Spleen (tissue), 11 donors: Measurements from ENCODE around the gene CBFA2T2. TPM values are rescaled to one million over a fixed set of nuclear protein-coding genes. Genes with fewer than 3 reads are reported as not detected.
"Not testable (repeated sequence)": the region's sequence is repeated elsewhere in the genome, so short reads cannot be mapped to it uniquely, and the experiment has no call there.

Experiments used
- DNase-seq: peaks from one replicate; pipeline ENCODE4 v3.0.0-alpha.2; 2020
- H3K27ac ChIP-seq, 8 donors: fragments of 200-600 bp; sonication (generic) in 7 of 8; 1 replicate in 4 of 8; 2 replicates in 4 of 8; pipeline versions ENCODE4 v1.5.0 to v1.8.0; 2016 to 2021; ENCODE audit warnings: inconsistent platforms in 4 of 8, mild to moderate bottlenecking in 4 of 8, moderate library complexity in 1 of 8
- H3K27me3 ChIP-seq, 7 donors: fragments of 200-600 bp; sonication (generic) in 6 of 7; replicated peaks in 1 of 7; 1 replicate in 4 of 7; 2 replicates in 3 of 7; pipeline versions ENCODE4 v1.5.0 to v1.8.0; 2016 to 2021; ENCODE audit warnings: inconsistent platforms in 3 of 7, mild to moderate bottlenecking in 1 of 7
- H3K36me3 ChIP-seq, 6 donors: fragments of 200-600 bp; sonication (generic) in 5 of 6; 1 replicate in 4 of 6; 2 replicates in 2 of 6; pipeline versions ENCODE4 v1.5.0 to v1.8.0; 2016 to 2021; ENCODE audit warnings: inconsistent platforms in 2 of 6
- H3K4me1 ChIP-seq, 6 donors: fragments of 200-600 bp; sonication (generic) in 5 of 6; 1 replicate in 3 of 6; 2 replicates in 3 of 6; pipeline versions ENCODE4 v1.5.0 to v1.8.0; 2016 to 2021; ENCODE audit warnings: inconsistent platforms in 3 of 6
- H3K4me3 ChIP-seq, 8 donors: fragments of 200-600 bp; sonication (generic) in 7 of 8; 1 replicate in 4 of 8; 2 replicates in 4 of 8; pipeline versions ENCODE4 v1.5.0 to v1.8.0; 2016 to 2021; ENCODE audit warnings: inconsistent platforms in 4 of 8, mild to moderate bottlenecking in 4 of 8, moderate library complexity in 2 of 8
- H3K9me3 ChIP-seq, 8 donors: fragments of 200-600 bp; sonication (generic) in 7 of 8; 1 replicate in 4 of 8; 2 replicates in 4 of 8; pipeline versions ENCODE4 v1.5.0 to v1.8.0; 2016 to 2021; ENCODE audit warnings: inconsistent platforms in 4 of 8
- POLR2A ChIP-seq, 3 donors: fragments of 450-650 bp; IDR thresholded peaks; one replicate each; pipeline ENCODE4 v1.5.1; 2017; ENCODE audit warnings: antibody characterized with exemption in 3 of 3, mild to moderate bottlenecking in 1 of 3
- POLR2AphosphoS5 ChIP-seq, 3 donors: sonication (generic); formaldehyde crosslinking; IDR thresholded peaks; one replicate each; pipeline ENCODE4 v1.5.1; 2017; ENCODE audit warnings: antibody characterized with exemption in 3 of 3
- WGBS, 5 donors: extraction: QIAGEN DNeasy Blood & Tissue Kit in 3 of 5; methylation state at CpG; one replicate each; pipeline versions ENCODE4 v1.1.5 to v1.1.7; 2013 to 2018; 5-methylcytosine and 5-hydroxymethylcytosine counted together
- intact Hi-C: fragments of 100-400 bp; cut with DNase I; formaldehyde crosslinking; loops from one replicate; pipeline ENCODE4 v1.15.0; 2023; ENCODE audit warnings: low total_unique reads
- polyA plus RNA-seq, 3 donors: library from polyadenylated mRNA; stranded (reverse); fragments of 200-250 nt; gene quantifications; one replicate each; pipeline ENCODE4 v1.2.1, GENCODE V29; 2013
- total RNA-seq, 7 donors: library from RNA; depleted of rRNA in 3 of 7; stranded (reverse); fragments of >200 nt in 3 of 7; fragmentation: NEBNext Ultra II Directional in 4 of 7; extraction: Animal tissue kit (Norgen Biotek cat#: 25700) in 4 of 7; gene quantifications; one replicate each; pipeline versions ENCODE4 v1.1.0 to v1.2.1, GENCODE V29; 2016 to 2021
- TF ChIP-seq, protein P1 (sequence below), 11 experiments: fragments of 200-600 bp in 7 of 11; fragments of 450-650 bp in 4 of 11; sonication (generic) in 4 of 11; IDR thresholded peaks in 8 of 11; conservative IDR thresholded peaks in 3 of 11; 1 replicate in 7 of 11; 2 replicates in 4 of 11; pipeline versions ENCODE4 v1.4.0 to v1.8.0; 2016 to 2021; ENCODE audit warnings: antibody characterized with exemption in 11 of 11, inconsistent platforms in 4 of 11, mild to moderate bottlenecking in 1 of 11
- donor health status: healthy with polysubstance abuse.
- donor health status: DM: no; HTN: no; CAD: no; lungs with moderate emphysema.
- donor health status: DM: no; HTN: no; CAD: no.
- donor health status: Bipolar disorder and iron deficiency.
- donor health status: healthy.
- donor health status: DM: no; HTN: no; CAD: no.
- donor health status: DM: yes; HTN: yes; CAD: no.

The CBFA2T2 gene
- total and polyA plus RNA-seq, 10 donors: 3.3 to 25.4 (median 17.8) TPM

DNA sequence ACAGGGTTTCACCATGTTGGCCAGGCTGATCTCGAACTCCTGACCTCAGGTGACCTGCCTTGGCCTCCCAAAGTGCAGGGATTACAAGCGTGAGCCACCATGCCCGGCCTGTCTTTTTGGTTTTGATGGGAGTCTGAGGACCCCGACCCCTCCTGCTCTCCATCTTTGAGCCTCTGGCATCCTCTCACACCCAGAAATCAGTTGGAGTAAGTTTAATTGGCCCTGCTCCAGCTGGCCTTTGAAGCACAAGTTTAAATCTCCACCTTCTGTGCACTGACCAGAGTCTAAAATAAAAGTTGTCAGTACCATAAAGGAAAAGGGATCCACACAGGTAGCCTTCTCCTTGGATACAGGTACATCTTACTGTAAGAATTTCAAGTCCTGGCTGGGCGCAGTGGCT lies 156.3 kb downstream of the CBFA2T2 start:
- Histone ChIP-seq H3K4me3 (no peak overlapping the region), H3K36me3 (peaks cover 0 to 75% (median 33%) of the 10 kb centered on the region in 6 donors), H3K4me1 (peaks cover 0 to 23% (median 8%) of the 10 kb centered on the region in 6 donors), H3K9me3 (no peaks in the 10 kb centered on the region), H3K27ac (no peak overlapping the region), H3K27me3 (no peaks in the 10 kb centered on the region)
- intact Hi-C loops: no loop called here
- WGBS, 5 donors: 89 to 100% (median 95%) methylated on average over 5 of the region's 5 CpGs
- DNase-seq: no peak
- TF ChIP-seq POLR2A (IDR thresholded peaks at IDR 0.05) (no peak), POLR2AphosphoS5 (IDR thresholded peaks at IDR 0.05) (no peak)
- TF ChIP-seq, protein P1, sequence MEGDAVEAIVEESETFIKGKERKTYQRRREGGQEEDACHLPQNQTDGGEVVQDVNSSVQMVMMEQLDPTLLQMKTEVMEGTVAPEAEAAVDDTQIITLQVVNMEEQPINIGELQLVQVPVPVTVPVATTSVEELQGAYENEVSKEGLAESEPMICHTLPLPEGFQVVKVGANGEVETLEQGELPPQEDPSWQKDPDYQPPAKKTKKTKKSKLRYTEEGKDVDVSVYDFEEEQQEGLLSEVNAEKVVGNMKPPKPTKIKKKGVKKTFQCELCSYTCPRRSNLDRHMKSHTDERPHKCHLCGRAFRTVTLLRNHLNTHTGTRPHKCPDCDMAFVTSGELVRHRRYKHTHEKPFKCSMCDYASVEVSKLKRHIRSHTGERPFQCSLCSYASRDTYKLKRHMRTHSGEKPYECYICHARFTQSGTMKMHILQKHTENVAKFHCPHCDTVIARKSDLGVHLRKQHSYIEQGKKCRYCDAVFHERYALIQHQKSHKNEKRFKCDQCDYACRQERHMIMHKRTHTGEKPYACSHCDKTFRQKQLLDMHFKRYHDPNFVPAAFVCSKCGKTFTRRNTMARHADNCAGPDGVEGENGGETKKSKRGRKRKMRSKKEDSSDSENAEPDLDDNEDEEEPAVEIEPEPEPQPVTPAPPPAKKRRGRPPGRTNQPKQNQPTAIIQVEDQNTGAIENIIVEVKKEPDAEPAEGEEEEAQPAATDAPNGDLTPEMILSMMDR (IDR thresholded peaks at IDR 0.05 in 8 of 11, conservative IDR thresholded peaks at IDR 0.05 in 3 of 11): no peak

DNA sequence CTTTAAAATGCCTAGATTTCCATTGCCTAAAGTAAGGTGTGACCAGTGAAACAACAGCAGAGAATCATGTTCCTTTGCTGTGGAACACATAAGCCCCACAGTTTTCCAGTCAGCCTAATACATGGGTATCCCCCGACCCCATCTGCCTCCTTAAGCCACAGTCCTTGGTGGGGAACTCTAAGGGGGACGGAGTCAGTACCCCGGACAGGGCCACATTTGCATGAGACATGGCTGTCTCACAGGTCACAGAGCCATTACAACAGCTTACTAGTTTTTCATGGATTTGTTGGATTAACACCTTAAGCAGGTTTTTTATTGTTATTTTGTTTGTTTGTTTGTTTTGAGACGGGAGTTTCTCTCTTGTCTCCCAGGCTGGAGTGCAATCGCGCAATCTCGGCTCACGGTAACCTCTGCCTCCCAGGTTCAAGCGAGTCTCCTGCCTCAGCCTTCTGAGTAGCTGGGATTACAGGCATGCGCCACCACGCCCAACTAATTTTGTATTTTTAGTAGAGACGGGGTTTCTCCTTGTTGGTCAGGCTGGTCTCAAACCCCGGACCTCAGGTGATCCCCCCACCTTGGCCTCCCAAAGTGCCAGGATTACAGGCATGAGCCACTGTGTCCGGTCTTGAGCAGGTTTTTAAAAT lies 157.2 kb downstream of the CBFA2T2 start:
- intact Hi-C loops, H3K4me3 ChIP-seq, H3K9me3 ChIP-seq, H3K27me3 ChIP-seq, DNase-seq: not testable (repeated sequence)
- Histone ChIP-seq H3K4me1 (peaks cover 0 to 23% (median 8%) of the 10 kb centered on the region in 6 donors), H3K36me3 (peaks cover 0 to 66% (median 27%) of the 10 kb centered on the region in 6 donors), H3K27ac (peak overlapping the region in 1 of 8 donors; percentile 37)
- WGBS, 5 donors: 87 to 95% (median 93%) methylated on average over 14 of the region's 14 CpGs

DNA sequence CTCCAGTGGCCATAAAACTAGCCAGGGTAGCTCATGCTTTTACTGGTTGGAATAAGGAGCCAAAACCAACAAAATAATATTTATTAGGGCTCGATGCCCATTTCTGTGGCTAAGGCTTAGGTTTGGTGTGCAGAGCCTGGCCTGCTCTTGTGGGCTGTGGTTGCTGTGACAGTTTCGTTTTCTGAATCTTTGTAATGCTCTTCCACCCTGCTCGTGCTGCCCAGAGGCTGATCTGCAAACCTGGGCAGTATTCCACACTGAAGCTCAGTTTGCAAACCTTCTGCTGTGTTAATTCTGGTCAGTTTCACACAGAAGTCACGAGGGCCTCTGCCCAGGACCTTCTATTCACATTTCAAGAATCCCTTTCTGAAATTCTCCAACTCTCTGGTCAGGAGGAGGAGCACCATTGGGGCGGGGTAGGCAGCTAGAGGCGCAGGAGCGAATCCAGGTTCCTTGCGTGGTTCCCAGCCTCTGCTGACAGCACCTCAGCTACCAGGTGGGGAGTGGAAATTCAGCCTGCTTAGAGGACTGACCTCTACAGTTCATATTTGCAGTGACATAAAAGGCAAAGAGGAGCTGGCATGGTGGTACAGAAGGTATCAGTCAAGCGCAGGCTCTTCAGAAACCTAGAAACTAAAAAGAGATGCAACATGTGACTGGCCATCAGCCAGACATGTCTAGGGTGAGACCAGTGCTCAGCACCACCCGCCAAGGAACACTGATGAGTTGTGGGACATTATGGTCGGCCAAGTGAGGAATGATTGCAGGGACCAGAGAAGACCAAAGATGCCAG lies 157.9 kb downstream of the CBFA2T2 start:
- H3K27ac ChIP-seq: peak overlapping the region in 1 of 8 donors; percentile 37
- H3K27me3 ChIP-seq: no peaks in the 10 kb centered on the region

DNA sequence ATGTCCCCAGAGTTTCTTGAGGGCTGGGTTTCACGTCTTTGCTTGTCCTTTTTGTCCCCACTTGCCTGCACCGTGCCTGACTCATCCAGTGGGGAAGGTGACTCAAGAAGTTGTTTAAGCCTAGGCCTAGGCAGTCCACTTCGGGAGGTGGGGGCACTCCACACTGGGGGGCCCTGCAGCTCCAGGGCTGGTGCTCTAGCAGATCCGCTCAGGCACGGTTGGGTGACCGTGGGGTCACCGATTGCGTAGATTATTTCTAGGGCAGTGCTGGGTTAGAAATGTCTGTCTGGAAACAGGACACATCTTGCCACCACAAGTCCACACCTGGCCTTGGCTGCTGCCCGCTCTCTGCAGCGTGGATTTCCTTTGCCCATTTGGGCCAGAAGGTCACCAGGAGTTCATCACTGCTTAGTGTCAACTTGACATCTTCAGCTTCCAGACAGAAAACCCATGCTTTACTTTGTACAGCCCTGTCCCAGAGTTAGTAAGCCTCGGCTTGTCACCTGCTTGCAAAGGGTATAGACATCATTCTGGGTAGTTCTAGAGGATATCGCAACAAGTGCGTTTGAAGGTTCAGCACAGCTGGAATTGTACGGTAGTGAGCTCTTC lies 158.6 kb downstream of the CBFA2T2 start:
- Histone ChIP-seq H3K36me3 (peaks cover 0 to 52% (median 25%) of the 10 kb centered on the region in 6 donors), H3K4me3 (no peak overlapping the region), H3K27me3 (no peaks in the 10 kb centered on the region), H3K4me1 (peaks cover 0 to 34% (median 14%) of the 10 kb centered on the region in 6 donors), H3K27ac (no peak overlapping the region), H3K9me3 (no peaks in the 10 kb centered on the region)
- intact Hi-C loops: no loop called here
- TF ChIP-seq, protein P1 (IDR thresholded peaks at IDR 0.05 in 8 of 11, conservative IDR thresholded peaks at IDR 0.05 in 3 of 11): no peak
- TF ChIP-seq POLR2AphosphoS5 (IDR thresholded peaks at IDR 0.05) (peak in 1 of 3 donors; percentile 24), POLR2A (IDR thresholded peaks at IDR 0.05) (no peak)
- DNase-seq: peak; percentile 6
- 75 to 83% (median 82%) methylated on average over 12 to 14 of the region's 14 CpGs for WGBS, 5 donors

More for the DNA sequence above, 157.9 kb downstream of the CBFA2T2 start:
- intact Hi-C loops: no loop called here
- no peak for DNase-seq
- peaks cover 0 to 59% (median 25%) of the 10 kb centered on the region in 6 donors for H3K36me3 ChIP-seq
- no peaks in the 10 kb centered on the region for H3K9me3 ChIP-seq
- 86 to 92% (median 88%) methylated on average over 10 to 11 of the region's 11 CpGs for WGBS, 5 donors
- TF ChIP-seq, protein P1 (IDR thresholded peaks at IDR 0.05 in 8 of 11, conservative IDR thresholded peaks at IDR 0.05 in 3 of 11): no peak
- TF ChIP-seq POLR2A (IDR thresholded peaks at IDR 0.05) (no peak), POLR2AphosphoS5 (IDR thresholded peaks at IDR 0.05) (no peak)
- H3K4me3 ChIP-seq: no peak overlapping the region
- H3K4me1 ChIP-seq: peaks cover 0 to 27% (median 8%) of the 10 kb centered on the region in 6 donors
